ENCODE measurements around the gene TMEM62. TPM values are rescaled to one million over a fixed set of nuclear protein-coding genes. Genes with fewer than 3 reads are reported as not detected.

The TMEM62 gene
- total RNA-seq (8.6 and 9.1 TPM in 2 replicates), polyA plus RNA-seq (7.8 and 9.1 TPM in 2 replicates)

- TF ChIP-seq, protein P1, sequence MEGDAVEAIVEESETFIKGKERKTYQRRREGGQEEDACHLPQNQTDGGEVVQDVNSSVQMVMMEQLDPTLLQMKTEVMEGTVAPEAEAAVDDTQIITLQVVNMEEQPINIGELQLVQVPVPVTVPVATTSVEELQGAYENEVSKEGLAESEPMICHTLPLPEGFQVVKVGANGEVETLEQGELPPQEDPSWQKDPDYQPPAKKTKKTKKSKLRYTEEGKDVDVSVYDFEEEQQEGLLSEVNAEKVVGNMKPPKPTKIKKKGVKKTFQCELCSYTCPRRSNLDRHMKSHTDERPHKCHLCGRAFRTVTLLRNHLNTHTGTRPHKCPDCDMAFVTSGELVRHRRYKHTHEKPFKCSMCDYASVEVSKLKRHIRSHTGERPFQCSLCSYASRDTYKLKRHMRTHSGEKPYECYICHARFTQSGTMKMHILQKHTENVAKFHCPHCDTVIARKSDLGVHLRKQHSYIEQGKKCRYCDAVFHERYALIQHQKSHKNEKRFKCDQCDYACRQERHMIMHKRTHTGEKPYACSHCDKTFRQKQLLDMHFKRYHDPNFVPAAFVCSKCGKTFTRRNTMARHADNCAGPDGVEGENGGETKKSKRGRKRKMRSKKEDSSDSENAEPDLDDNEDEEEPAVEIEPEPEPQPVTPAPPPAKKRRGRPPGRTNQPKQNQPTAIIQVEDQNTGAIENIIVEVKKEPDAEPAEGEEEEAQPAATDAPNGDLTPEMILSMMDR (IDR thresholded peaks at IDR 0.05; ENCODE audit: low read depth, low read length), result no peak
- peaks cover 6% of the 10 kb centered on the region for H3K27me3 ChIP-seq
- H3K4me3 ChIP-seq, result peak within 1 kb of the TSS; percentile 67
- peaks cover under 1% of the 10 kb centered on the region for H3K36me3 ChIP-seq
- no peaks in the 10 kb centered on the region for H3K9me3 ChIP-seq (ENCODE audit: low read depth)
- DNase-seq (ENCODE audit: low read depth in 1 of 2, low spot score in 1 of 2), result peak; percentile 57 to 84
- H3K4me1 ChIP-seq (ENCODE audit: low read depth), result no peaks in the 10 kb centered on the region
- no peak within 1 kb of the TSS for H3K27ac ChIP-seq
These were observed at the start of gene TMEM62 for GRCh38 chr15:43133430-43134156. Gene TMEM62, plus strand, starts transcription at chr15:43133586. Its CDS starts 217 bp downstream, at chr15:43133803.

DNA sequence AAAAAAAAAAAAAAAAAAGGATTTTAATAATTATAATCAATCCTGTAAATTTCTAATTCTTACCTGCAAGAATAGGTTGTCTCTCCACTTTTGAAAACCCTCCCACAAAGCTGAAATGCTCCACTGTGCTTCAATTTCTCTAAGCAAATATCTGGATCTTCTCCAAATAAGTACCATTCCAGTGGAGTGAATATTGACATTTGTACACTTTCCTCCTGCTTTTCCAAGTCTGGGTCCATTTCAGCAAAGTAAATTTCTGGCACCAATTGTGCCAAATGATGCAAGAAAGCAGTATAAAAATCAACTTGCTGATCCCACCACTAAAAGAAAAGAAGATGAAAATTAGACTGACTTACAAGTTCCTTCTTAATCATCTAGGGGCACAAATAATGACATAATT is 47.5 kb upstream of the TMEM62 start:
- Histone ChIP-seq H3K4me3 (no peak overlapping the region), H3K36me3 (peaks cover 28% of the 10 kb centered on the region), H3K27me3 (no peaks in the 10 kb centered on the region), H3K27ac (no peak overlapping the region), H3K9me3 (ENCODE audit: low read depth) (no peaks in the 10 kb centered on the region), H3K4me1 (ENCODE audit: low read depth) (no peaks in the 10 kb centered on the region)
- peak in 1 of 2 donors; percentile 51 for DNase-seq (ENCODE audit: low read depth in 1 of 2, low spot score in 1 of 2)
- TF ChIP-seq, protein P1 (IDR thresholded peaks at IDR 0.05; ENCODE audit: low read depth, low read length), result no peak

- H3K36me3 ChIP-seq, result peaks cover 29% of the 10 kb centered on the region
- DNase-seq (ENCODE audit: low read depth in 1 of 2, low spot score in 1 of 2), result no peak
- no peak overlapping the region for H3K4me3 ChIP-seq
- H3K27me3 ChIP-seq, result no peaks in the 10 kb centered on the region
- no peak overlapping the region for H3K27ac ChIP-seq
- H3K4me1 ChIP-seq (ENCODE audit: low read depth), result no peaks in the 10 kb centered on the region
- TF ChIP-seq, protein P1 (IDR thresholded peaks at IDR 0.05; ENCODE audit: low read depth, low read length), result no peak
- H3K9me3 ChIP-seq (ENCODE audit: low read depth), result no peaks in the 10 kb centered on the region
These were observed 46.8 kb upstream of the TMEM62 start for GRCh38 chr15:43086551-43086950.

DNA sequence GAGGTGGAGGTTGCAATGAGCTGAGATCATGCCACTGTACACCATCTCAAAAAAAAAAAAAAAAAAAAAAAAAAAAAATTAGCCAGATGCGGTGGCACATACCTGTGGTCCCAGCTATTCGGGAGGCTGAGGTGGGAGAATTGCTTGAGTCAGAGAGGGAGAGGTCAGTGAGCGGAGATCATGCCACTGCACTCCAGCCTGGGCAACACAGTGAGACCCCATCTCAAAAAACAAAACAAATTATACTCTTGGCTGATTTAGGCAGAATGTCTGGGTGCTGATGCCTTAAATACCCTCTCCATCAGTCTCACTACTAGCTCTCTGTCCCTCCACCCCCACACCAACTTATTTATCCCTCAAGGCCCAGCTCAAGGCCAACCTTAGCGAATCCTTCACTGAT is 41.5 kb upstream of the TMEM62 start:
- peaks cover 12% of the 10 kb centered on the region for H3K4me1 ChIP-seq (ENCODE audit: low read depth)
- no peak overlapping the region for H3K4me3 ChIP-seq
- H3K27ac ChIP-seq, result no peak overlapping the region
- TF ChIP-seq, protein P1 (IDR thresholded peaks at IDR 0.05; ENCODE audit: low read depth, low read length), result no peak
- no peak for DNase-seq (ENCODE audit: low read depth in 1 of 2, low spot score in 1 of 2)
- peaks cover 5% of the 10 kb centered on the region for H3K36me3 ChIP-seq
- H3K9me3 ChIP-seq (ENCODE audit: low read depth), result no peaks in the 10 kb centered on the region
- no peaks in the 10 kb centered on the region for H3K27me3 ChIP-seq

GRCh38 chr15:43093026-43093425 is 40.4 kb upstream of the TMEM62 start:
- peaks cover 8% of the 10 kb centered on the region for H3K36me3 ChIP-seq
- peak in 1 of 2 donors; percentile 77 for DNase-seq (ENCODE audit: low read depth in 1 of 2, low spot score in 1 of 2)
- H3K27ac ChIP-seq, result no peak overlapping the region
- H3K4me1 ChIP-seq (ENCODE audit: low read depth), result peaks cover 12% of the 10 kb centered on the region
- no peak overlapping the region for H3K4me3 ChIP-seq
- H3K27me3 ChIP-seq, result no peaks in the 10 kb centered on the region
- TF ChIP-seq, protein P1 (IDR thresholded peaks at IDR 0.05; ENCODE audit: low read depth, low read length), result no peak
- no peaks in the 10 kb centered on the region for H3K9me3 ChIP-seq (ENCODE audit: low read depth)
